Dedifferentiated amniotic fluid mesenchymal stem cell (primary cell): ENCODE measurements around the gene PIP5K1A.
"Not testable (repeated sequence)": the region's sequence is repeated elsewhere in the genome, so short reads cannot be mapped to it uniquely, and the experiment has no call there.

ENCODE experiments used
- DNase-seq: peaks from one replicate; pipeline ENCODE4 v3.0.0-alpha.2; 2016; ENCODE audit errors: extremely low spot score

The PIP5K1A gene

DNA sequence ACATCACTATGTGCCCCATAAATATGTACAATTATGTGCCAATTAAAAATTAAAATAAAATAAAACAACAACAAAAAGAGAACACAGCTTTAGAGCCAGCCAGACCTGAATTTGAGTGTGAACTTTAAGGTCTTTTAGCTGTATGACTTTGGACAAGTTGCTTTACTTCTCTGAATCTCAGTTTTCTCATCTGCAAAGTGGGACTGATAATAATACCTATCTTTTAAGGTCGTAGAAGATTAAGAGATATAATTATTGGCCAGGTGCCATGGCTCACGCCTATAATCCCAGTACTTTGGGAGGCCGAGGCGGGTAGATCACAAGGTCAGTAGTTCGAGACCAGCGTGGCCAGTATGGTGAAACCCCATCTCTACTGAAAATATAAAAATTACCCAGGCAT, 5.0 kb upstream of the PIP5K1A start:
- no peak for DNase-seq

DNA sequence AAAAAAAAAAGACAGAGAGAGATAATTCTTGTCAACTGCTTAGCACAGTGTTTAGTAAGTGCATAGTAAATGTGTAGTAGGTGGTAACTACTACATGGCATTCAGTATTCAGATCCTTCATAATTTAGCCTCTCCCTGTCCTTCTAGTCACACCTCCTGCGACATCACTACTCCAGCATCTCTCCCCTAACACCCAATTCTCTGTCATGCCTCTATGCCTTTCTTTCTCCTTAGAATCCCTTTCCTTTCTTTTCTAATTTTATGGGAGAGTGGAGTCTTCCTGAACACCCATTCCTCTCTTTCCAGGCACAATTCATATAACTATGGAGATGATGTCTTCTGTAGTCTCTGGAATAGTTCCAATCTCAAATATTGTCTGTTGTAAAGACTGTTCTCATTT, 4.5 kb upstream of the PIP5K1A start:
- no peak for DNase-seq

DNA sequence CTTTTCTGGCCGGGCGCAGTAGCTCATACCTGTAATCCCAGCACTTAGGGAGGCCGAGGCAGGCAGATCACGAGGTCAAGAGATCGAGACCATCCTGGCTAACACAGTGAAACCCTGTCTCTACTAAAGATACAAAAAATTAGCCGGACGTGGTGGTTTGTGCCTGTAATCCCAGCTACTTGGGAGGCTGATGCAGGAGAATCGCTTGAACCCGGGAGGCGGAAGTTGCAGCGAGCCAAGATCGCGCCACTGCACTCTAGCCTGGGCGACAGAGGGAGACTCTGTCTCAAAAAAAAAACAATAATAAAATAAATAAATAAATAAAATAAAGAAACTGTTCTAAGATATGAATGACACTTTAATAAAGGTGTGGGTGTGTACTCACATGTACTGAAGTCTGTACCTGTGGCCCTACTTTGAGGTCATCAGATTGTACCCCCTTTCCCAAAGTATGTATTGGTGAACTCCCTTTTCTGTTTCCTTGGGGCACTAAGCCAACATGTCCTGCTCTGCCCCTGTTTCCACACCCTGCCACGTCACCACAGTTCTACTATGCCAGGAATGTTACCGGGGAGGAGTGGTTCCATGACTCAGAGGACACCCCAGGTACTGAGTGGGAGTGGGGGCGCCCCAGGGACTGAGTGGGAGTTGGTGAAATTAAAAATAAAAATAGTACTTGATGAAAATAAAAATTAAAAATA, 3.3 kb upstream of the PIP5K1A start:
- DNase-seq, result peak; percentile 70

DNA sequence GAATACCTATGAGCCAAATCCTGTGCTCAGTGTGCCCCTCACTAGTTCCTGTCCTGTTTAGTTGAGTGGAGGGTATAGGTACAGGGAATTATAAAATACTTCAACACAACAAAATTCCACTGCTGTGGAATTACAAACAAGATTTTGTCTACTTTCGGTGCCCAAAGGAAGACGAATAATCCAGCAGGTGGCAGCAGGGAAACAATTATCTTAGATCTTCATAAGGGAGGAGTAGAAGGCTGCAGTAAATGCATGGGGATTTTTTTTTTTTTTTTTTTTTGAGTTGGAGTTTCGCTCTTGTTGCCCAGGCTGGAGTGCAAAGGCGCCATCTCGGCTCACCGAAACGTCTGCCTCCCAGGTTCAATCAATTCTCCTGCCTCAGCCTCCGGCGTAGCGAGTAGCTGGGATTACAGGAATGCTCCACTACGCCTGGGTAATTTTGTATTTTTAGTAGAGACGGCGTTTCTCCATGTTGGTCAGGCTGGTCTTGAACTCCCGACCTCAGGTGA, 2.0 kb upstream of the PIP5K1A start:
- peak; percentile 85 for DNase-seq

DNA sequence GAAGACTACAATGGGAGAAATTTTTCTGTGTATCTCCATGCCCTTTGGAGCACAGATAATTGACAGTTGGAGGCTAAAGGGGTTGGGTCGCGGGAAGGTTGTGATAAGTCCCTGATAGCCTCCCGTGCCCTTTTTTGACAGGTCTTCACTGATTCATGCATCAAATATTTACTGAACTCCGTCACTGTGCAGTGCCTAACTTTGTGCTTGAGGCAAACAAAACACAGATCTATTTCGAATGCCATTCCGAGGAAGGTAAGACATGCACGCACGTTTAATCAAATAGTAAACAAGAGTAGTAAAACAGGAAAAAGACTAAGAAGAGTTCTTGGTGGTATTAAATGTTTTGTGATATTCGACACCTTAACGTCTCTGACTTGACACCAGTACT, 494 bp upstream of the PIP5K1A start:
- no peak for DNase-seq

- DNase-seq, result peak; percentile 62
Measured at GRCh38 chr1:151199873-151200581, 1.7 kb downstream of the PIP5K1A start.

GRCh38 chr1:151205381-151205965, 7.1 kb downstream of the PIP5K1A start:
- DNase-seq, result not testable (repeated sequence)

GRCh38 chr1:151210830-151211229, 12.5 kb downstream of the PIP5K1A start:
- no peak for DNase-seq

DNA sequence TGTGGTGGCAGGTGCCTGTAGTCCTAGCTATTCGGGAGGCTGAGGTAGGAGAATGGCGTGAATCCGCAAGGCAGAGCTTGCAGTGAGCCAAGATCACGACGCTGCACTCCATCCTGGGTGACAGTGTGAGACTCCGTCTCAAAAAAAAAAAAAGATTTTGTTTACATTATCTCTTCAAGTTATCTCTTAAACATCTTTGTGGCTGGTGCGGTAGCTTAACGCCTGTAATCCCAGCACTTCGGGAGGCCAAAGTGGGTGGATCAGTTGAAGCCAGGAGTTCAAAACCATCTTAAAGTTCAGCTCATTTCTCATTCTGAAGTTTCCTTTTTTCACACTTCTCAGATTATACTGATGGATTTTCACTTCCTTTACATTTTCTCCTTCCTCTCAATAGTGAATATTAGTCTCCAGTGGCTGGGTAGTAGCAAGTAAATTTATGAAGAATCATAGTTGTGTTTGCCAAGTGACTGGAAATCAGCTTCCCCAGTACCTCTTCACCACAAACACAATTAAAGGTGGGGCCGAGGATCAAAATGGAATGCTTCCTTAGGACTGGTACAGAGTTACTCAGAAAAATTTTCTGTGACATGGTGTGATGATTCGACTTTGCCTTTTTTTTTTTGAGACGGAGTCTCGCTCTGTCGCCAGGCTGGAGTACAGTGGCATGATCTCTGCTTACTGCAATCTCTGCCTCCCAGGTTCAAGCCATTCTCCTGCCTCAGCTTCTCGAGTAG, 13.8 kb downstream of the PIP5K1A start:
- no peak for DNase-seq

- DNase-seq, result no peak
Measured at GRCh38 chr1:151213560-151213959, 15.2 kb downstream of the PIP5K1A start.

DNA sequence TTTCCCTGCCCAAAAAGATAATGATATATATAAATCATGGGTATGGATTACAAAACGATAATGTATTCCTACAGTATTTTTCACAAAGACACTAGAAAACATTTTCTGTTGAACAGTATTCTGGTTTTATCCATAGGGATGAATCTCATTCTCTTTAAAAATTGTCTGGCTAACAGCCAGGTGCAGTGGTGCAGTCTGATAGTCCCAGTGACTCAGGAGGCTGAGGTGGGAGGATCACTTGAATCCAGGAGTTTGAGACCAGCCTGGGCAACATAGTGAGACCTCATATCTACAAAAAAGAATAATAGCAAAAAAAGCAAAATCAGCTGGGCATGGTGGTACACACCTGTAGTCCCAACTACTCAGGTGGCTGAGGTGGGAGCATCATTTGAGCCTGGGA, 23.3 kb downstream of the PIP5K1A start:
- DNase-seq, result no peak

GRCh38 chr1:151222130-151222529, 23.8 kb downstream of the PIP5K1A start:
- DNase-seq, result no peak

DNA sequence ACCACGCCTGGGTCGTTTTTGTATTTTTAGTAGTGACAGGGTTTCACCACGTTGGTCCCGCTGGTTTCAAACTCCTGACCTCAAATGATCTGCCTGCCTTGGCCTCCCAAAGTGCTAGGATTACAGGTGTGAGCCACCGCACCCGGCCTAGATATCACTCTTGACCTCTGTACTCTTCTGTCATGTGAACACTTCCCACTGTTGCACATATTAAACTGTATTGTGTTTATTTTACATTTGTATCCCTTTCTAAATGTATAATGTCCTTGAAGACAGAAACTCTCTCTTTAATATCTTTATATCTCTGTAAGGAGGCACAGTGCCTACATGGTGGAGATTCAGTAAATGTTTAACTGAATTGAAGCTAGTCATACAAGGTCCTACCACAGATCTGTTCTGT, 36.9 kb downstream of the PIP5K1A start:
- no peak for DNase-seq

DNA sequence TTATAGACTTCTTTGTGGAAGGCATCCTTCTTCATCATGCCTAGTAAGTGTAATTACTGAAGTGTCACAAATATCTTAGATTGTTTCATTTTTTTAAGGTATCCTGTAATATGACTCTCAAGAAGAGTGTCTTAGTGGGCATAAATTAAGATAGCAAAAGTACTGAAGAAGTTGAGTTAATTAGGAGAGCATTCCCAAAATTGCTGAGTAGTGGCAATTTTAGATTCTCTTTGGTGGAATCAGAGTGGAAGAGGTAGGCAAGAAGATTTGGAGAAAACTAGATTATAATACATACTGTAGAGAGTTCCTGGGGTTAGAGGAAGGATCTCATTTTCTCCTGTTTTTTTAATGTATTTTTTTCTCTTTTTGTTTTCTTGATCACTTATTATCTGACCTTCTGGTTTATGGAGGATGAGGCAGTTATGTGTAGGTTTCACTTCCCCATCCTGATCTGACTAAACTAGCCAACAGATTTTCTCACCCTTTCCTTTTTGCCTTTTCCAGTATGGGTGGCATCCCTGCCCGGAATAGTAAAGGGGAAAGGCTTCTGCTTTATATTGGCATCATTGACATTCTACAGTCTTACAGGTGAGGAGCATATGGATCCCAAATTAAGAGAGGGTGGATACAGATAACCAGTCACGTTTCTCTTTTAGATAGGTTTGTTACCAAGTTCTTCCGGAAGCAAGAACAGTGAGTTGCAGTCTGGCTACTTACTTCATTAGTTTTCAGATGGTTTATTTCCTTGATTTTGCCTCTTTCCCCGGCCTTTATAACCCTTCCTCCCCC, 39.5 kb downstream of the PIP5K1A start:
- DNase-seq, result no peak

- peak; percentile 52 for DNase-seq
Measured at GRCh38 chr1:151238467-151238739, 40.1 kb downstream of the PIP5K1A start.

DNA sequence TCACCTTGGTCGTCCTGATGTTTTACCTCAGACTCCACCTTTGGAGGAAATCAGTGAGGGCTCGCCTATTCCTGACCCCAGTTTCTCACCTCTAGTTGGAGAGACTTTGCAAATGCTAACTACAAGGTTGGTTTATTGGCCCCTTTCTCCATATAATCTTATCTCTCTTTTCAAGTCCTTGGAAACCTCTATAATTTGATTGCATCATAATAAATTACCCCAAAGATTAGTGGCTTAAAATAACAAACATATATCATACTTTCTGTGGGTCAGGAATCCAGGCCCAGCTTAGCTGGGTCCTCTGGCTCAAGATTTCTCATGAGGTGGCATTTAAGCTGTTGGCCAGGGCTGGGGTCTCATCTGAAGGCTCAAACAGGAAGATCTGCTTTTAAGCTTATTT, 44.1 kb downstream of the PIP5K1A start:
- DNase-seq, result no peak

DNA sequence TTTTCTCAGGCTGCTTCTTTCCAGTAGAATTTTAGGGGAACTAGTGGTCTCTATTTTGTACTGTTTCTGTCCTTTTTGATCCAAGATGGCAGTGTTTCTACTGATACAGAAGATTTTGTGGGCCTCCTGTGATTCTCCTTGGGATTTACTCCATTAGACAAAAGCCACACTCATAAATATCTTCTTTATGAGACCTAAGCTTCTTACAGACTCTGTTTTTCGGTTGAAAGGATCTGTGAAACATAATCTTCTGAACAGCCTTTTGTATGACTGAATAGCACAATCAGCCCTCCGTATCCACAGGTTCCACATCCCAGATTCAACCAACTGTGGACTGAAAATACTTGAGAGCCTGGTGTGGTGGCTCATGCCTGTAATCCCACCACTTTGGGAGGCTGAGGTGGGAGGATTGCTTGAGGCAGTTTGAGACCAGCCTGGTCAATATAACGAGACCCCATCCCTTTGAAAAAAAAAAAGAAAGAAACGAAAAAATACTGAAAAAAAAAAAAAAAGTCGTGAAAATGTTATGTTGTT, 45.4 kb downstream of the PIP5K1A start:
- no peak for DNase-seq

- DNase-seq, result no peak
Measured at GRCh38 chr1:151246786-151247185, 48.4 kb downstream of the PIP5K1A start.

DNA sequence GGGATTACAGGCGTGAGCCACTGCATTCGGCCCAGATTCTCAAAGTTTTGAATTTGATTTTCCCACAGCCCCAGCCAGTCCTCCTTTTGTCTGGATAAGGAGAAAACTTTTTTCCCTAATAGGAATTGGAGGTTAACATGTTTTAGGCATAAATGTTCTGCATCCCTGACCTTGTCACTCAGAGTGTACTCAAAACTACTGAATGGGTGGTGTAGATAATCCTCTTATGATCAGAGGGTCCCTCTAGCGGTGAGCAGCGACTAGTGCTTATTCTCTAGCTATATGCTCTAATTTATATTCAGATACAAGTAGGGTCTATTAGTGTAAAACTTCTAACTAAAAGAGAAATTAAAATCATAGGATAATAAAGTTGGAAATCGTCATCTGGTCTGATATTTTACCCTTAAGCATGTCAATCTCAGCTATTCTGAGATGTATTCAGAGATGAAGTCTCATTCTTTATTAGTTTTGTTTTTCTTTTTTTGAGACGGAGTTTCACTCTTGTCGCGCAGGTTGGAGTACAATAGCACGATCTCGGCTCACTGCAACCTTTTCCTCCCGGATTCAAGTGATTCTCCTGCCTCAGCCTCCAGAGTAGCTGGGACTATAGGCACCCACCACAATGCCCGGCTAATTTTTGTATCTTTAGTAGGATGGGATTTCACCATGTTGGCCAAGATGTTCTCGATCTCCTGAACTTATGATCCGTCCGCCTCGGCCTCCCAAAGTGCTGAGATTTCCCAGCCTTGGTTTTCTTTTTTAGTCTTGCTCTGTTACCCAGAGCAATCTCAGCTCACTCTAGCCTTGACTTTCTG, 53.5 kb downstream of the PIP5K1A start:
- DNase-seq, result peak; percentile 89
